NB4 (cell line): ENCODE data around the gene FJX1.

Experiments used
- CTCF ChIP-seq: IDR thresholded peaks from one replicate; pipeline ENCODE4 v1.5.1; 2012; ENCODE audit warnings: low read depth, low read length
- POLR2A ChIP-seq: IDR thresholded peaks from 2 replicates; pipeline ENCODE4 v1.6.1; 2011; ENCODE audit warnings: mild to moderate bottlenecking; ENCODE audit not compliant: insufficient read length; ENCODE audit errors: extremely low read depth

GRCh38 chr11:35662061-35662648 is 43.9 kb downstream of the FJX1 start:
- TF ChIP-seq CTCF (no peak), POLR2A (no peak)
